ENCODE data around the gene THSD4.

THSD4 gene

DNA sequence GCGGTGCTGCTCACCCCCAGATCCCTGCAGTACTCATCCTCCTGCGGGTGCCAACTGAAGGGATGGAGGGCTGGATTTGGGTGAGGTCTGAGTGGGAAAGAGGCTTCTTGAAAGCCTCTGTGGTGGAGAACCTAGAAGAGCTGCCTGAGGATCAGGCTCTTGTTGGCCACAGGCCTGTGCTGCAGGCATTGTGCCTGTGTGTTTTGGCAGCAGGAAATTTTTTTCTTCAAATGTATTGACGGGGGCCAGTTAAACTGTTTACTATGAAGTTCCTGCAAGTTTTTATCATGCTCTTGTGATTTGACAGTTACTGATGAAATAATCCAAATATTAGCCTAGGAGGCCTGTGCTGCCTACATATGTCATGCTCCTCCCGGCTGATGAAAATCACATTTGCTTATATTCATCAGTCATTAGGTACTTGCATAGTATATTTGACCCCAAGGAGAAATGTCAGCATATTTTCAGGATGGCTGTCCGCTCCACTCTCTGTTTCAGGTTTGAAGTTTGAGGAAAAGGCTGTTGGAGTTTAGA, 103.1 kb downstream of the THSD4 start:
- no peaks in the 10 kb centered on the region for H3K9me3 ChIP-seq (ENCODE audit: low read length)
- TF ChIP-seq, protein P1, sequence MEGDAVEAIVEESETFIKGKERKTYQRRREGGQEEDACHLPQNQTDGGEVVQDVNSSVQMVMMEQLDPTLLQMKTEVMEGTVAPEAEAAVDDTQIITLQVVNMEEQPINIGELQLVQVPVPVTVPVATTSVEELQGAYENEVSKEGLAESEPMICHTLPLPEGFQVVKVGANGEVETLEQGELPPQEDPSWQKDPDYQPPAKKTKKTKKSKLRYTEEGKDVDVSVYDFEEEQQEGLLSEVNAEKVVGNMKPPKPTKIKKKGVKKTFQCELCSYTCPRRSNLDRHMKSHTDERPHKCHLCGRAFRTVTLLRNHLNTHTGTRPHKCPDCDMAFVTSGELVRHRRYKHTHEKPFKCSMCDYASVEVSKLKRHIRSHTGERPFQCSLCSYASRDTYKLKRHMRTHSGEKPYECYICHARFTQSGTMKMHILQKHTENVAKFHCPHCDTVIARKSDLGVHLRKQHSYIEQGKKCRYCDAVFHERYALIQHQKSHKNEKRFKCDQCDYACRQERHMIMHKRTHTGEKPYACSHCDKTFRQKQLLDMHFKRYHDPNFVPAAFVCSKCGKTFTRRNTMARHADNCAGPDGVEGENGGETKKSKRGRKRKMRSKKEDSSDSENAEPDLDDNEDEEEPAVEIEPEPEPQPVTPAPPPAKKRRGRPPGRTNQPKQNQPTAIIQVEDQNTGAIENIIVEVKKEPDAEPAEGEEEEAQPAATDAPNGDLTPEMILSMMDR (IDR thresholded peaks at IDR 0.05; ENCODE audit: low read length), result no peak
- TF ChIP-seq EZH2 (IDR thresholded peaks at IDR 0.05; ENCODE audit: borderline replicate concordance, low read length), result no peak
- H3K9me2 ChIP-seq (ENCODE audit: low read depth, low read length), result no peaks in the 10 kb centered on the region
- no peaks in the 10 kb centered on the region for H3K79me2 ChIP-seq (ENCODE audit: insufficient read depth, low read length)
- H3F3A ChIP-seq (ENCODE audit: insufficient read depth, low read length), result no peaks in the 10 kb centered on the region
- H3K4me1 ChIP-seq (ENCODE audit: insufficient read depth, low read length, severe bottlenecking), result no peaks in the 10 kb centered on the region
- H3K27me3 ChIP-seq (ENCODE audit: insufficient read depth, low read length), result no peaks in the 10 kb centered on the region
- no peaks in the 10 kb centered on the region for H3K36me3 ChIP-seq (ENCODE audit: insufficient read depth, low read length)
- H3K4me3 ChIP-seq (ENCODE audit: low read depth, low read length, poor library complexity, severe bottlenecking), result no peak overlapping the region
- no peak overlapping the region for H2AFZ ChIP-seq (ENCODE audit: low read length)
- no peak overlapping the region for H3K27ac ChIP-seq (ENCODE audit: low read depth, low read length, poor library complexity, severe bottlenecking)
- H4K20me1 ChIP-seq (ENCODE audit: insufficient read depth, low read length), result no peaks in the 10 kb centered on the region
- no peak overlapping the region for H3K9ac ChIP-seq (ENCODE audit: low read length)
- H3K4me2 ChIP-seq (ENCODE audit: low read length), result no peak overlapping the region

DNA sequence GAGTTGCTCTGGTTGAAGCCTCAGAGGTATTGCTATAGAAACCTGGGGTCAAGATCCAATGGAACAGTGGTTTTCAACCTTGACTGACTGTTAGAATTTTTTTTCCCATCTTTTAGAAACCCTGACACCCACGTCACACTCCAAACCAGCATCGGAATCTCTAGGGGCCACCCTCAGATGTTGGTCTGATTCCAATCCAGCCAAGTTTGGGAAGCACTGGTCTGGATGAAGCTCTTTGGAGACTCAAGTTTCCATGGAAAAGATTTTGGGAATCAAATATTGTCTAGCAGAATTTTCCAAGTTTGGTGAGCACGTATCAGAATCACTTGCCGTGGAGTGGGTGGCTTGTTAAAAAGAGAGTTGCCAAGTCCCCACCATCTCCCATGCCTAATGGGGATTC, 103.8 kb downstream of the THSD4 start:
- no peaks in the 10 kb centered on the region for H3K27me3 ChIP-seq (ENCODE audit: insufficient read depth, low read length)
- no peak overlapping the region for H3K27ac ChIP-seq (ENCODE audit: low read depth, low read length, poor library complexity, severe bottlenecking)
- no peak overlapping the region for H3K4me2 ChIP-seq (ENCODE audit: low read length)
- H3K4me3 ChIP-seq (ENCODE audit: low read depth, low read length, poor library complexity, severe bottlenecking), result no peak overlapping the region
- no peaks in the 10 kb centered on the region for H3K79me2 ChIP-seq (ENCODE audit: insufficient read depth, low read length)
- no peak overlapping the region for H2AFZ ChIP-seq (ENCODE audit: low read length)
- no peaks in the 10 kb centered on the region for H4K20me1 ChIP-seq (ENCODE audit: insufficient read depth, low read length)
- no peaks in the 10 kb centered on the region for H3K9me2 ChIP-seq (ENCODE audit: low read depth, low read length)
- H3K9ac ChIP-seq (ENCODE audit: low read length), result no peak overlapping the region
- H3K36me3 ChIP-seq (ENCODE audit: insufficient read depth, low read length), result no peaks in the 10 kb centered on the region
- H3F3A ChIP-seq (ENCODE audit: insufficient read depth, low read length), result no peaks in the 10 kb centered on the region
- no peaks in the 10 kb centered on the region for H3K9me3 ChIP-seq (ENCODE audit: low read length)
- no peaks in the 10 kb centered on the region for H3K4me1 ChIP-seq (ENCODE audit: insufficient read depth, low read length, severe bottlenecking)
- TF ChIP-seq, protein P1 (IDR thresholded peaks at IDR 0.05; ENCODE audit: low read length), result no peak
- no peak for TF ChIP-seq EZH2 (IDR thresholded peaks at IDR 0.05; ENCODE audit: borderline replicate concordance, low read length)

- Histone ChIP-seq H3K36me3 (ENCODE audit: insufficient read depth, low read length) (no peaks in the 10 kb centered on the region), H3K9me3 (ENCODE audit: low read length) (no peaks in the 10 kb centered on the region), H3K79me2 (ENCODE audit: insufficient read depth, low read length) (no peaks in the 10 kb centered on the region), H4K20me1 (ENCODE audit: insufficient read depth, low read length) (no peaks in the 10 kb centered on the region), H3K9me2 (ENCODE audit: low read depth, low read length) (no peaks in the 10 kb centered on the region), H3K27me3 (ENCODE audit: insufficient read depth, low read length) (no peaks in the 10 kb centered on the region), H2AFZ (ENCODE audit: low read length) (no peak overlapping the region), H3K27ac (ENCODE audit: low read depth, low read length, poor library complexity, severe bottlenecking) (no peak overlapping the region), H3K4me3 (ENCODE audit: low read depth, low read length, poor library complexity, severe bottlenecking) (no peak overlapping the region), H3K9ac (ENCODE audit: low read length) (no peak overlapping the region), H3K4me1 (ENCODE audit: insufficient read depth, low read length, severe bottlenecking) (no peaks in the 10 kb centered on the region), H3F3A (ENCODE audit: insufficient read depth, low read length) (no peaks in the 10 kb centered on the region), H3K4me2 (ENCODE audit: low read length) (no peak overlapping the region)
- no peak for TF ChIP-seq EZH2 (IDR thresholded peaks at IDR 0.05; ENCODE audit: borderline replicate concordance, low read length)
- TF ChIP-seq, protein P1 (IDR thresholded peaks at IDR 0.05; ENCODE audit: low read length), result no peak
These were observed 104.4 kb downstream of the THSD4 start for GRCh38 chr15:71219645-71220044.
